ENCODE data around the gene MEX3C.

DNA sequence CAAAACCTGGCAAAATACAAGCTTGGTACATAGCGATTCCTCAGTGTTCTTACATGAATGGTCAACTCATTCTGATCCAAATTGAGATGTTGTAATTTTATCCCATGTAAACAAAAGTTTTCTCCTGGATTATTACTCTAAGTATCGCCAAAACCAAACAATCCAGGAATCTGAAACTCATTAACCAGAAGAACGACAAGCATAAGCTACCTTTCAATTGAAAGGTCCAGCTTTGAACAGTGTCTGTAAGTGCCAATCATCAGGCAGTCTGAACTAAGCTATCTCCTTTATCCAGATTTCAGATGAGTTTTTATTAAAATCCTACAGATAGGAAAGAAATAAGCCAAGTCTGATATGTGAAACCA, 2.4 kb downstream of the MEX3C start:
- TF ChIP-seq POLR2AphosphoS5 (IDR thresholded peaks at IDR 0.05; ENCODE audit: low read depth, low read length) (no peak), REST (IDR thresholded peaks at IDR 0.05; ENCODE audit: insufficient read depth in 1 of 2, low read depth in 2 of 2, low read length in 2 of 2) (no peak), FOXP2 (optimal IDR thresholded peaks at IDR 0.05; ENCODE audit: borderline replicate concordance, extremely low read depth, extremely low read length, insufficient read depth) (no peak), TAF1 (IDR thresholded peaks at IDR 0.05; ENCODE audit: borderline replicate concordance, insufficient read depth, low read length) (no peak)
